Fibroblast of the conjunctiva (primary cell): ENCODE data around the gene PRSS50.

Experiments used
- DNase-seq: peaks from one replicate; pipeline ENCODE4 v3.0.0-alpha.2; 2010; ENCODE audit warnings: low read depth

The PRSS50 gene

DNA sequence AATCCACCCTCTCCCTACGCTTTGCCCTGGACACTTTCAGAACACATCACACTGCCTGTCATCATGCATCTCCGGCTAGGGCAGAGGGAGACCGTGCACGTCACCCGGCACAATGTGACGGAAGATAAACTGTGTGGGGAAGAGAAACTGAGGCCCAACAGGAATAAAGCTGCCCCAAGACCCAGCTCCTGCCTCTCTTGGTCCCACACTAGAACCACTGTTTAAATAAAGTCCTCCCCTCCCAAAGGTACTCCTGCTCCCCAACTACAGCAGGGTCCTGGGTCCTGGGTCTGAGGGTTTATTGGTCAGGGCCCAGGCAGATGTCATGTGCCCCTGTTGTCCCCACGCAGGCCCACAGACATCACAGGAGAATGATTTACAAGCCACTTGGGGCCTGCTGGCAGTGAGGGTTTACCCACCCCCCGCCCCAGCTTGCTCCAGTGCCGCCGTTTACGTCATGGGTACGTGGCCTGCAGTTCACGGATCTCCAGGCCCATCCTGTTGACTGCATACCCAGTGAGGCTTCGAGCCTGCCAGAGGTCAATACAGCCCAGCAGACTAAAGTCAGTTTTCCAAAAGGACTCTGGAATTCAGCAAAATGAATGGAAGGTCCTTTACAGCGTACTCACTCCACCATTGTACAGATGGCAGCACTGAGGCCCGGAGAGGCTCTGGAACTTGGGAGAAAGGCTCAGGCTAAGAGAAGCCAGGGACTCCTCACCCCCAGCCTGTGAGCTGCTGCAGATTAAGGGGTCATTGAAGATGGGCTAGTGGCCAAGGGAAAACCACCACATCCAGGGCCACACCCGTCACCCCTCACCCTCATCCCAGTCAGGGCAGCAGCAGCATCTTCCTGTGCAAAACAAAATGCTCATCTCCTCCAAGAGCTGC lies 47.4 kb downstream of the PRSS50 start:
- no peak for DNase-seq

DNA sequence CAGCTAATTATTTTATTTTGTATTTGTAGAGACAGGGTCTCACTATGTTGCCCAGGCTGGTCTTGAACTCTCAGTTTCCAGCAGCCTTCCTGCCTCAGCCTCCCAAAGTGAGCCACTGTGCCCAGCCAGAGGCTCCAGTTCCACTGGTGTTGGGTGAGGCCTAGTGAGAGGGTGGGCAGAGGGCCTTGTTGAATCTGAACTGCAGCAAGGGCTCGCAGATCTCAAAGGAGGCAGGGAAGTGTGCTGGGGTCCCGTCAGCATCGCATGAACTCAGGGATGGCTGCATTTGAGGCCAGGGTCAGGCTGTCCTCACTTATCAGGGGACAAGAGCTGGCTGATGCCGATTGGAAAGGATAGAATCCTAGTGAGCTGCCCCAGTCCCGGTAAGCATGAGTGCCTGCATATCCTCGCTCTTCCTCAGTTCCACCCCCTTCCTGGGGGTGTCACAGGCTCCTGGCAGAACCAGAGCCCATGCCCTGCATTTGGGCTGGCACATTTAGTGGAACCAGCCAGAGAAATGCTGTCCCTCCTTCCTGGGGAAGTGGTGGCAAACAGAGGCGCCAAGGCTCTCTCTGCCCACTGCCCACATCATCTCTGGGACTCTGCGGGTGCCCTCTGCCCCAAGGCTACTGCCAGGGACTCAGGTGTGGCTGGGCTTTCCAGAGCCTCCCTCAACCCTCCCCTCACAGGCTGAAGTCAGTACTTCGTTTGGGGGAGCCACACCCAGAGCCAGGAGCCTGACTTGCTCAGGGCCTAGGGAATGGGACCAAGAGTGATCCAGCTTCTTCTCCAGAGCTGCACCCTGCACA lies 48.3 kb downstream of the PRSS50 start:
- DNase-seq, result no peak

DNA sequence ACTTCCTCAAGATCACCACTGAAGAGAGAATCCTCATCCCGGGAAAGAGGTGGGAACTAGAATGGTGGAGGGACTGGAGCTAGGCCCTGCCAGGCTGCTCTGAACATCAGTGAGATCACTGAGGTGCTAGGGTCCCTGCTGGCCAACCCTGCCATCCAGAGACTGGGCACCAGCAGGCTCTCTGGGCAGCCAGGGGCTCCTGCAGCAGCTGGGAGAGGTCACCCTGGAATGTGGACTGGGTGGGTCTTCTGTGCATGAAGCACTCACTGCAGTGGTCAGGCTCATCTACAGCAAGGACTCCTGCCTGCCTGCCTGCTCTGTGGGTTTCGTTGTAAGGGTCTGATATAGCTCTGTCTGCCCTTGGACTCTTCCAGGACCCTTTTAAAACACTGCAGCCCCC lies 49.1 kb downstream of the PRSS50 start:
- no peak for DNase-seq

DNA sequence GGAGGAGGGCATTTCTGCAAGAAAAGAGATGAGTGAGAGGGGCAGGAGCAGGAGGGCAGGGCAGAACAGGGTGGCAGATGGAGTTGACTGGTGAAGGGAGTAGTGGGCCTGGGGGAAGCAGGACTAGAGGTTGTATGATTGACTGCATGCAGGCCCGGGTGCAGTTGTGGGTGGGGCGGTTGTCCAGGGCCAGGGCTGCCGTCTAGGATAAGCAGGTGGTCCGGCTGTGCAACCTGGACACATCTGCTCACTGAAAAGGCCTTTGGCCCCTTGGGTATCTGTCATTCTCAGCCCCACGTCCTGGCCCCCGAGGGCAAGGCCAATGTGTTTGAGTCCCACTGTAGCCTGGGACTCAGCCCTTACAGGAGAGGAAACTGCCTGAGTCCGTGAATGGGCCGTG lies 49.6 kb downstream of the PRSS50 start:
- no peak for DNase-seq

DNA sequence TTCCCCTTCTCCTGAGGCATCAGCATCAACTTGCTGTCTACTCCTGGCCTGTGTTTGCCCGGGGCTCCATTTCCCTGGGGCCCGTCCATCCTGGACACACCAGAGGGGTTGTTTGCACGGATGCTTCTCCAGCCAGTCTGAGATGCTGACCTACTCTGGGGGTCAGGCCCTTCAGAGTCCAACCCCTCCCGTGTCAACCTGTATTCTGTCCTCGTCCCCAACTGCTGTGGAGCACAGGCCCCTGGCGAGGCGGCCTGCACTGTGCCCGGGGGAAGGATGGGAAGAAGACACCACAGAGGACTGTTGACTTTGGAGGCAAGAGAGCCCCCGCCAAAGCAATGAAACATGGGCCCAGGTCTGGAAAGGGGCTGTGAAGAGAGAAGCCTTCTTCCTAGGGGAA lies 50.0 kb downstream of the PRSS50 start:
- DNase-seq, result no peak

DNA sequence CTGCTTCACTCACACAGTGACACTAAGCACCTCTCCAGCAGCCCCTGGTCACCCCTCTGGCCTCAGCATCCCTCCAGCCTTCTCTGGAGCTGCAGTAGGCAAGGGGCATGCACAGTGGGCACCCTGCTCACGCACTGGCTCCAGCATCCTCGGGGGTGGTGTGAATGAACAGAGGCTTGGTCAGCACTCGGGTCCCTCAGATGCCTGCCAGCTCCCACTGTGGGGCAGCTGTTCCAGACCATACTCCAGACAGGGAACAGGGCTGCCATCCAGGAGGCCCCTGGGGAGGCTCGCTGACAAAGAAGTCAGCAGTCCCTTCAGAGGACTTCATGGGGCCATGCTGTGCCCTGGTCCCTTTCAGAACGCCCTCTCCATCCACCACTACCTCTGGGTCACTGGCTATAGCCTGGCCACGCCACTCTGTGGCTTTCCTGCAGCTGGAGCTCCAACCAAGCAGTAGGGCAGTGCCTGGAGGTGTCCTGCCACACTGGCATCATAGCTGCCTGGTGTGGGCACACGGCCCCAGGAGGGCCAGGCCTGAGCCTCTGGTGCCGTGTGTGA lies 50.5 kb downstream of the PRSS50 start:
- DNase-seq, result no peak

DNA sequence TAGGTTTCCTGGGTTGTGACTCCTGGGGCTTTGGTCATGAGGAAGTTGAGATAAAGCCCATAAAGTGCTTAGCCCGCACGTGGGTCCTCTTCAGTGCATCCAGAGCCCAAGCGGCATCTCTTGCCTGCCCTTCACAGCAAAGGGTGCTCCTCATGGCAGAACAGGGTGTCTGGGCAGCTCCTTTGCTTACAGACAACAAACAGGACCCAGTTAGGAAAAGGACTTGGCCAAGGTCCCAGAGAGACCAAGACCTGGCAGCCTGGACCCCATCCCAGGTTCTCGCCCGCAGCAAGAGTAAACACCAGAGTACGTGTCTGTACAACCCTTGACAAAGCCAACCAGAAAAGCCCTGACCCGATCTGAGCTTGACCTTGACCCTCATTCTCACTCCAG lies 51.2 kb downstream of the PRSS50 start:
- DNase-seq, result no peak

DNA sequence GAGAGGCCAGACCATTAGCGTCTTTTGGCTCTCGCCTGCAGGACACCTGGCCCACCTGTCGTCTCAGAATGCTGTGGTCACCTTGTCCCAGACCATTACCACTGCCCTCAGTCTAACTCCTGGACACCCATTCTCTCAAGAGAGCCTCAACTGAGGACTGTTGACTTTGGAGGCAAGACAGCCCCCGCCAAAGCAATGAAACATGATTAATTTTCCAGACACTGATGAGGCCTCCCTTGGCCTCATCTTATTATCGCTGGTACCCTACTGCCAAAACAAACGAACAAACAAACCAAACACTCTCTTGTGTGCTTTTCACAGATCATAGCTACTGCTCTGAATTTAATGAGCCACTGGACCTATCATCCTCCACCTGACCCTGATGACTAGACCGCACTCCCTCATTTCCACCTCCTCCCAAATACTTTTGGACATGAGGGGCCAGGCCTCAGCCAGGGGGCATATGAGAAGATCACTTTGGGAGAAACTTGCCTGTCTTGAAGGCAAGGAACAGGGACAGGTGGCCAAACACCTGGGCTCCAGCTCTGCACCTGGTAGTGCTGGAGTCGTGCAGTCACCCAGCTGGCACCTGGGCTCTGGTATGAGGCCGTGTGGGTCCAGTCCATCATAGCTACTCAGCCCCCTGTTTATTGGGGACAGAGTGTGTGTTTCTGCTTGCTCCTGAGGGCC lies 51.8 kb downstream of the PRSS50 start:
- DNase-seq, result no peak

DNA sequence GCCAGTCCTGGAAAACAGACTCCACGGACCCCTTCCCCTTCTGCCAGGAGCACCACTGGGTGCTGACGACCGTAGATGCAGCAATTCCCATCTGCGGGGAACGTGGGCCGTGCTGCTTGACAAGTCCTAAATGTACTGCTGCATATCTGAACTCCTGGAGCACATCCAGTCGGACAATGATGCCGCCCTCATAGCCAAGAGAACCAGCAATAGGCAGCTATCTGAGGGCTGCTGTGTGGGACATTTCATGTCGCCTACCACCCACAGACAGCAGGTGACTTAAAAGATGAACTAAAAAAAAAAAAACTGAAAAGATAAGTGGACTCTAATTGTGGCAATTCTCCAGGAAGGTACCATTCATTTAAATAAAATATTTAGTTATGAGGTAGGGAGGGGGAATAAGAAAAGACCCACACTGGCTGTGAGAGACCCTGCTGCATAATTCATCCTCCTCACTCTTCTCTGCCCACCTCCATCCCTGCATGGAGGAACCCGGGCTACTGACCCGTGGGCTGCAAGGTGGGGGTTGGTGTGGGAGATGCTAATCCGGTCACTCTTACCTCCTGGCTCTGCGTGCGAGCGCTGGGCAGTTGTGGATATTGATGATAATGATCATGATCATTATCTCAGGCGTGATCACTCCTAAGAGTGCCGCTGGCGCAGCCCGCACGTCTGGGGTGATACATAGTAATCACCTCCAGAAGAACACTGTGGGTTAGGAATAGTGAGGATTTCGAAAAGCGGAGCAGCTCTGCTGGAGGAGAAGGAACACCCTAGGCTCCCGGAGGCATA lies 52.5 kb downstream of the PRSS50 start:
- no peak for DNase-seq

DNA sequence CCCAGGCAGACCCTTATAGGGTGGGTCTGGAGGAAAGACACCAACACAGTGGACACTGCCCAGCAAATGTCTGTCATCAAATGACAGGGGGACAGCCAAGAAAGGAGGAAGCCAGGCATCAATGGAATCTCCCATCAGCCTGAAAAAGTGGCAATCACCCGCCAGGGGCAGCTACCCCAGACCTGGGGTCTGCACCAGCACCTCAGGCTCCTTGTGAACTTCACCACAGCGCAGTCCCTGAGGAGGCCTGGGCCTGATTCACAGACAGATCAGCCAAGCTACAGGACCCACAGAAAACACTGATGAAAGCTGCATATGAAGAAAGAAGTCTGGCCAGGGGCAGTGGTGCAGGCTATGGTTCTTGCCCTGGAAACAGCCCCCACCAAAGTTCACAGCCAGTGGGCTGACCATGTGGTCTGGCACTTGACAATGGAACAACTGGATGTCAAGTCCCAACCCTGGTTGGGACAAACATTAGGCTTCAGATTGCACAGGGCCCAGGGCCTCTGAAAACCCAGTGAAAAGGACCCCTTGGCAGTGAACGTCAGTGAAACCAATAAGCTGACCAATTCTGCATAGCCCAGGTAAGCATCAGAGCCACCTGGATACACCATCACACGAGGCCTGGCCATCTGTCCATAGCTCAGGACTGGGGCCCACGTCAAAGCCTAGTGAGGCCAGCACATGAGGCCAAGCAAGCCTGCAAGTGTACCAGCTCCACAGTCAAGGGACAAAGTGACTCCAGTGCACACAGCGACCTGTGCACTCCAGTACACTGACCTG lies 53.3 kb downstream of the PRSS50 start:
- no peak for DNase-seq

DNA sequence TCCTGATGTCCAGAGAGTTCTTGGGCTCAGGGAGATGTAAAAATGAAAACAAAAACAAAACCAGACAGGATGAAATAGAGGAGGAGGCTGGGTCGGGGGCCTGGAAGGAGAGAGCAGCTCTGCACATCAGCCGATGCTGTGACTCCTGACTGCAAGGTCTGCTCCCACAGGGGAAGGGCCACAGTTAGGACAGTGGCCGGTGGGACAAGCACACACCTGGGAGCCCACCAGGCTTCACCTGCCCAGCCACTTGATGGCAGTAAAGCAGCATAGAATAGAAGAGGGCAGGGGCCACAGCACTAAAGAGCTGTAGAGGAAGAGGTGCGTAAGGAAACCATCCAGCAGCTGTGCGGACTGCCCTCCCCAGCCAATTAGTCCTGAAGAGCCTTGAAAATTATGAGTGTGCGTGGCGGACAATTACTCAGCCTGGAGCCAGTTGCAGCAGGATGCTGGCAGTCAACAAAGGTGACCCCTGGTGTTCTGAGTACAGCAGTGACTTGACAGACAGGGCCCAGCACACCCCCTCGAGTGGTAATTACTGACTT lies 54.0 kb downstream of the PRSS50 start:
- no peak for DNase-seq

DNA sequence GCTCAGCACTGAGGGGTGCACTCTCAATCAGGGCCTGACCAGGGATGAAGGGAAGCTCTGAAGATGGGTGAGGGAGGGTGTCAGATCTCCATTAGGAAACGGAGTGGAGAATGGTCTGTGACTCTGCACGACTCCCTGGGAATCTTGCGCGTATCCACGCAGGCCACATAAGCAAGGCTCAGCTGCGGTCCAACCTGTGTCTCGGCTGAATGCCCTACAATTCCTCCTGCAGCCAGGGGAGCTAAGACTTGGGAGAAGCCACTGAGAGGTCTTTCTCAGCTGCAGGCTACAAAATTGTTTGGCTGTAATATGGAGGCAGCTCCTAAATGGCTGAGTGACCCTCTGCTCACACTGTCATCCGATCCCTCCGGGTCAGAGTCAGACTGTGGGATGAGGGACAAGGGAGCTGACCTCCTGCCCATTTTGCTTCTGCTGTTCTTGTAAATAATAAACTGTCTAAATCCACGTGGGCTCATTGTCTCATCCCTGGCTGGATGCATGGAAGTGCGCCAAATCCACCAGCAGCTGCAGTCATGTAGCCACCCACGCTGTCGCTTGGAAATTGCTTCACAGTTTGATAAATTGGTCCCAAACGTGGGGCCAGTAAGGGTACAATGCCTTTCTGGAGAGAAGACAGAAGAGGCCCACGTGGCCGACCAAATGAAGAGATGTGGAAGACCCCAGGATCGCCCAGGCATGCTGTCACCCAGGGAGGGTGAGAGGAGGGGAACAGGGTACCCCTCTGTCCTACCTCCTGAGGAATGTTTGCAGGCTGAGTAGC lies 54.7 kb downstream of the PRSS50 start:
- no peak for DNase-seq
